GM19438 (cell line): Measurements from ENCODE around the gene CHD5.

Source experiments
- ATAC-seq: cut with Tn5 transposase; IDR thresholded peaks from one replicate; pipeline ENCODE4 v1.9.1; 2021; ENCODE audit warnings: low read depth; ENCODE audit not compliant: unreplicated experiment

Gene CHD5

GRCh38 chr1:6162341-6162740 lies 17.8 kb downstream of the CHD5 start:
- no peak for ATAC-seq

- ATAC-seq: no peak
Observed at GRCh38 chr1:6158181-6158580, 21.9 kb downstream of the CHD5 start.

- no peak for ATAC-seq
Observed at GRCh38 chr1:6157528-6158174, 22.5 kb downstream of the CHD5 start.

GRCh38 chr1:6157132-6157527 lies 23.0 kb downstream of the CHD5 start:
- no peak for ATAC-seq

- ATAC-seq: no peak
Observed at GRCh38 chr1:6154525-6155319, 25.4 kb downstream of the CHD5 start.

- no peak for ATAC-seq
Observed at GRCh38 chr1:6152882-6153281, 27.2 kb downstream of the CHD5 start.

- ATAC-seq: no peak
Observed at GRCh38 chr1:6152181-6152580, 27.9 kb downstream of the CHD5 start.

GRCh38 chr1:6151291-6151822 lies 28.8 kb downstream of the CHD5 start:
- ATAC-seq: no peak

- no peak for ATAC-seq
Observed at GRCh38 chr1:6150006-6150938, 29.8 kb downstream of the CHD5 start.

- no peak for ATAC-seq
Observed at GRCh38 chr1:6149597-6149996, 30.5 kb downstream of the CHD5 start.

GRCh38 chr1:6148497-6149241 lies 31.5 kb downstream of the CHD5 start:
- ATAC-seq: no peak

- ATAC-seq: no peak
Observed at GRCh38 chr1:6145864-6146410, 34.2 kb downstream of the CHD5 start.

- ATAC-seq: no peak
Observed at GRCh38 chr1:6145396-6145750, 34.7 kb downstream of the CHD5 start.

GRCh38 chr1:6144647-6145395 lies 35.3 kb downstream of the CHD5 start:
- no peak for ATAC-seq

GRCh38 chr1:6144175-6144574 lies 35.9 kb downstream of the CHD5 start:
- ATAC-seq: no peak

- ATAC-seq: no peak
Observed at GRCh38 chr1:6143395-6143794, 36.7 kb downstream of the CHD5 start.

GRCh38 chr1:6142734-6143133 lies 37.4 kb downstream of the CHD5 start:
- ATAC-seq: no peak

- no peak for ATAC-seq
Observed at GRCh38 chr1:6142036-6142621, 38.0 kb downstream of the CHD5 start.

GRCh38 chr1:6141592-6141991 lies 38.5 kb downstream of the CHD5 start:
- no peak for ATAC-seq
